GM12873 (cell line): ENCODE data around the gene FNDC3B.

Experiments used
- TF ChIP-seq, protein P1 (sequence below): IDR thresholded peaks from 2 replicates; pipeline ENCODE4 v1.5.1; 2012; ENCODE audit warnings: low read depth, mild to moderate bottlenecking, moderate library complexity, low read length, control low read depth; ENCODE audit not compliant: insufficient read depth; ENCODE audit errors: missing control alignments

Gene FNDC3B

DNA sequence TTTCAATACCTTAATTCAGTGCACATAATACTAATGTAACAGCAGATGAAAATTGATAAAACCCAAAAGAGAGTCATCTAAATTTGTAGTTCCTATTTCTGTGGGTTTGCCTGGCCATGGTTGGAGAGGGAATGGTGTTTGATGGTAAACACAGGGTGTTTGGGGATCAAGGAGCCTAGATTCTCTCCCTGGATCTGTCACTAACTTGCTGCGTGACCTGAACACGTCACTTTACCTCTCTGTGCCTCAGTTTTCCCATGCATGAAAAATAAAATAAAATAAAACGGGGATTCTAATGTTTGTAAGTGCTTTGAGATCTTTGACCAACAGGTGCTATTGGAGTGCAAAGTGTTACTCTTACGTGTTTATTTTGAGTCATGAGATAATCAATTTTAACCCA lies 359.1 kb downstream of the FNDC3B start:
- TF ChIP-seq, protein P1, sequence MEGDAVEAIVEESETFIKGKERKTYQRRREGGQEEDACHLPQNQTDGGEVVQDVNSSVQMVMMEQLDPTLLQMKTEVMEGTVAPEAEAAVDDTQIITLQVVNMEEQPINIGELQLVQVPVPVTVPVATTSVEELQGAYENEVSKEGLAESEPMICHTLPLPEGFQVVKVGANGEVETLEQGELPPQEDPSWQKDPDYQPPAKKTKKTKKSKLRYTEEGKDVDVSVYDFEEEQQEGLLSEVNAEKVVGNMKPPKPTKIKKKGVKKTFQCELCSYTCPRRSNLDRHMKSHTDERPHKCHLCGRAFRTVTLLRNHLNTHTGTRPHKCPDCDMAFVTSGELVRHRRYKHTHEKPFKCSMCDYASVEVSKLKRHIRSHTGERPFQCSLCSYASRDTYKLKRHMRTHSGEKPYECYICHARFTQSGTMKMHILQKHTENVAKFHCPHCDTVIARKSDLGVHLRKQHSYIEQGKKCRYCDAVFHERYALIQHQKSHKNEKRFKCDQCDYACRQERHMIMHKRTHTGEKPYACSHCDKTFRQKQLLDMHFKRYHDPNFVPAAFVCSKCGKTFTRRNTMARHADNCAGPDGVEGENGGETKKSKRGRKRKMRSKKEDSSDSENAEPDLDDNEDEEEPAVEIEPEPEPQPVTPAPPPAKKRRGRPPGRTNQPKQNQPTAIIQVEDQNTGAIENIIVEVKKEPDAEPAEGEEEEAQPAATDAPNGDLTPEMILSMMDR, result no peak

DNA sequence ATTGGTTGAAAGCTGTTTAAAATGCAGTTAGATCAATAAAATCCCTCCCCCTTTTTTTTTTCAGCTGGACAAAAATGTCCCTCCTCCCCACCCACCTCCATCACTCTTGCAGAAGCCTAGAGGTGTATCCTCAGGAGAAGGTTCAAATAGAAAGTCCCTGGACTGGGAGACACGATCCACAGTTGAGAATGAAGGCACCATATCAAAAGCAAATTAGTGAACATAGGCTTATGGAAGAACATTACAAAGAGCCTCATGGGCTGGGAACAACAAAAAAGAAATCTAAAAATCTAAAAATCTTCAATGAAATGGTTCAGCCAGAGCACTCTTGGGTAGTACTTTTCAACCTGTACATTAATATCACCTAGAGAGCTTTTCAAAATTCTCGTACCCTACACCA lies 362.7 kb downstream of the FNDC3B start:
- TF ChIP-seq, protein P1, result no peak

DNA sequence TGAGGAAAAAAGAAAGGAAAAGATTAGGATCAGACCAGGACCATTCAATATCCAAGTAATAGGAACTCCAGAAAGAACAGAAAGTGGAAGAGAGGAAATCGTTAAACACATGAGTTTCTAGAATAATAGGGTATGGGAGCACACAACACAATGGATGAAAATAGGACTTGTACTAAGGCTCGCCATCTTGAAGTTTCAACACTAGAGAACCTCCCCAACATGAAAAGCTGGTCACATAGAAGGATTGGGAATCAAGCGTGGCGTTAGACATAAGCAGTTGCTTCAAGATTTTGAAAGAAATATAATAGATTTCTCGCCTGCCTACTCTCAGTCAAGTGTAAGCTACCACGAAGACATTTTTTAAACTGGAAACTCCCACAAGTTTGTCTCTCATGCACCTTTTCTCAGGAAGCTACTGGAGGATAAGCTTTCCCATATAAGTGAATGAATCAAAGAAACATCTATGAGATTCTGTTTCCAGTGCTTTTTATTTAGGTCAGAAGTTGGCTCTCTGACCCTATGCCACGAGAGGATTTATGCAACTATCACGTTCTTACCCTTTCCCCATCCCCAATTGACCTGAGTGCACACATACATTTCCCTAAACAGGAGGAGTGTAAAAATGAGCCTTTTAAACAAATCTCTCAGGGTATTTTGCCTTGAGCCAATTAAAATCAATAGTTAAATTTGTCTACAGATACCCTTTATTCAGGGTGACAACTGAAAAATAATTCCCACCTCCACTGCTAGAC lies 363.7 kb downstream of the FNDC3B start:
- TF ChIP-seq, protein P1, result no peak

DNA sequence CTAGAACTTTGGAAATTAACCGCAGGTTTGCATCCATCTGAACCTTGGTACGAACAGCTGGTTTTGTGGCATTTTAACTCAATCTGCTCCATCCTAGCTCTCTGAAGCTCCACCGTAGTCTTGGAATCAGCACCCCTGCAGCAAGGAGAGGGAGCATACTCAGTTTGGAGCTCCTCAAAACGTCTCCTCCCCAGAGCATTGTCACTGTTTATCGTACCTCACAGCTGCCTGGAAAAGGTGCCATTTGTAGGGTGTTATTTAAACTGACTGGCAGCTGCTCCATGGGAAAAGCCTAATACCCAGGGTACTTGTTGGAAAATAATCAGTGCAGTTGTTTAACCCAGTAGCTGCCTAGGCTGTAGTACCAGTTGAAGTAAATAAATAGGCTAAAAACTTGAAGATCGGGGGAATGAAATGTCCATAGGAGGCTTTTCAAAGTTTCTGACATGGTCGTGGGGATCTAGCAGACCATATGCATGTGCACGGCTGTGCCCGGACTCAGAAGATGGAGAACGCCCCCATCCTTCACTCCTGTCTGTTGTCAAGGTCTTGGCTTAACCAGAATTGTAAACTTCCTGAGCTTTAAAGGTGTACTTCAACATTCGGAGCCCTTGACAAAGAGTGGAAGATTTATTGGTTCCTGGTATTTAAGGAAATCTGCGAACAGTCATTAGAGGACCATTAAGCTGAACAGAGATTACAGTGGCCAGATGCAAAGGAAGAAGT lies 365.0 kb downstream of the FNDC3B start:
- TF ChIP-seq, protein P1, result no peak

DNA sequence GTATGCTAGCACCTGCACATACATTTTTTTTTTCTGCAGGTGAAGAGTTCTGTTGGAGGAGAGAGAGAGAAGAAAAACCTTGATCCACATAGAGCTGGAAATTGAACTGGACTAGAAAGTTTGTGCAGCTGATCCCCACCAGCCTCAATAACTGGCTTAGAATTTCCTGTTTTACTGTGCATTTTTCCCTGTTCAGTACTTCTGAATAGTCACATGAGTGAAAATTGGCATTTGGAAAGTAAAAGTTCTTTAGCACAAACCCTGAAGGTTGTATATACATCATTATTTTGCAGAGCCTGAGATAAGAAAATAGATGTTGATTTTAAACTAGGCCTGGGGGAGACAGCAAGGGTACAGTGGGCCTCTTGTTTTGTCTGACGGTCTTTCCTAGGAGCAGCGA lies 366.5 kb downstream of the FNDC3B start:
- TF ChIP-seq, protein P1, result no peak

DNA sequence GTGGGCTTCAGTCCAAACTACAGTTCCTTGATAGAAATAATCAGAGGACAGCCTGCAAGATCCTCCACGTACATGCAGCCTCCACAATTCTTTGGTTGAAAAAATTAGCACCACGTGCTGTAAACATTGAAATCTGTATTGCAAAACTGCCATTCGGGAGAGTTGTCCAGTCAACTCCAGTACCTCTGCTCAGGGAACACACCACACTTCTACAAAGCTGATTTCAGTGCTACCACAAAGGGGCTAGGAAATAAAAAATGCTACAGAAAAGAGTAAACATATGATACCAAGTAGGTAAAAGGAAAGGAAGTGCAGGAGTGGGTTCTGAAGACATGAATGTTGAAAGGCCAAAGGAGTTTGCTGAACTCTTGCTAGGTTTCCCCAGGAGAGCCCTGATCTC lies 368.5 kb downstream of the FNDC3B start:
- TF ChIP-seq, protein P1, result no peak

DNA sequence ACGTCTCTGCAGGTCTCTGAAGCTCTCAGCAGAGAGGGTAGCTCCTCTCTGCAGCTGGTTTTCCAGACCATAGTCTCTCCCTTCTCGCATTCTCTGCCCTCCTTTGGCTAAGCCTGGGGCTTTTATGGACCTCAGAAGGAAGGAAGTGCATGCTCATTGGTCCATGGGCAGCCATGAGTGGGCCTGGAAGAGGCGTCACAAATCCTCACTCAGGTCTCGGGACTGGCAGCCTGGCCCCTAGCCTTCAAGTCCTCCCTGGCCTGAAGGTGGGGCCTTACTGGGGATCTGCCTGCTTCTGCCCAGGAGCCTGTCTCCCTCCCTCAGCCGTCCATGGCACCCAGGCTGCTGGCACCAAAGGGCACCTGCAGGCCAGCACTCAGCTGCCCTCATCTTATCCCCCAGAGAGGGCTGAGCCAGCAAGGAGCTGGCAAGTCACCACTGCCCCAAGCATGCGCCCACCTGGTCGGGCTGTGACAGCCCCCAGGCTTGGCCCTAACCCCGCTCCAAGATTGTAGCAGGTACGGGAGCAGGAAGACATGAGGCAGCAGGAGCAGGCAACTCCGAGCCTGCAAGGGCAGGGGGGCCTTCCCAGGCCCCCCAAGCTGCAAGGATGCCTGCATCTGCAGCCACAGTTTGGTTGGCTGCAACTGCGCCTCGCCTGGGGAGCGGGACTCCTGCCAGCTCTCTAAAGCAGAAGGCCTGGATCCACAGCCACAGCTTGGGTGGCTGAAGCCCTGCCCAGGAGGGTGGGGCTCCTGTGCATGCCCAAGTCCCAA lies 371.5 kb downstream of the FNDC3B start:
- TF ChIP-seq, protein P1, result no peak
